Measurements from ENCODE around the gene RPS6KB1.

- no peak for TF ChIP-seq ZNF232 (CRISPR knock-in tag; IDR thresholded peaks at IDR 0.05)
- TF ChIP-seq USF1 (CRISPR knock-in tag; IDR thresholded peaks at IDR 0.05): no peak
- TF ChIP-seq CTCF (IDR thresholded peaks at IDR 0.05): no peak
Measured at GRCh38 chr17:59853168-59853918, 39.6 kb upstream of the RPS6KB1 start.
